ENCODE measurements around the gene POLR2I.

GRCh38 chr19:36086326-36086725 is 28.3 kb downstream of the POLR2I start:
- TF ChIP-seq EZH2 (IDR thresholded peaks at IDR 0.05) (no peak), POLR2AphosphoS5 (IDR thresholded peaks at IDR 0.05; ENCODE audit: borderline replicate concordance, low read depth, low read length) (no peak)
